Stomach (tissue), 4 donors: ENCODE results near the gene UNC45A.

Experiments
- CTCF ChIP-seq, 7 experiments: fragments of 450-650 bp in 4 of 7; fragments of 200-600 bp in 3 of 7; sonication (generic) in 3 of 7; IDR thresholded peaks; one replicate each; pipeline ENCODE4 v1.5.1; 2016 to 2019; ENCODE audit warnings: antibody characterized with exemption in 7 of 7, control low read depth in 2 of 7, mild to moderate bottlenecking in 1 of 7
- POLR2A ChIP-seq, 4 donors: fragments of 450-650 bp; IDR thresholded peaks; one replicate each; pipeline ENCODE4 v1.6.1; 2016; ENCODE audit warnings: antibody characterized with exemption in 4 of 4, control low read depth in 2 of 4, mild to moderate bottlenecking in 1 of 4, moderate library complexity in 1 of 4

- TF ChIP-seq CTCF (IDR thresholded peaks at IDR 0.05) (no peak), POLR2A (IDR thresholded peaks at IDR 0.05) (no peak)
Measured at GRCh38 chr15:90892023-90892422, 43.1 kb upstream of the UNC45A start.
